Neural crest cell (in vitro differentiated cells): ENCODE measurements around the gene CFL1. TPM values are rescaled to one million over a fixed set of nuclear protein-coding genes. Genes with fewer than 3 reads are reported as not detected.

ENCODE experiments used
- DNase-seq: peaks from one replicate; pipeline ENCODE4 v3.0.0; 2021; ENCODE audit warnings: low read depth, mixed read lengths, low spot score
- H3K27ac Mint-ChIP-seq: one replicate; pipeline ENCODE4 v1.8.0; 2021; ENCODE audit warnings: mild to moderate bottlenecking, mixed read lengths; ENCODE audit not compliant: unreplicated experiment
- H3K27me3 Mint-ChIP-seq: 2 replicates; pipeline ENCODE4 v1.8.0; 2021; ENCODE audit warnings: low read depth, mild to moderate bottlenecking, mixed read lengths
- H3K36me3 Mint-ChIP-seq: 2 replicates; pipeline ENCODE4 v1.8.0; 2021; ENCODE audit warnings: low read depth, mild to moderate bottlenecking, mixed read lengths
- H3K4me1 Mint-ChIP-seq: 2 replicates; pipeline ENCODE4 v1.8.0; 2021; ENCODE audit warnings: mixed read lengths
- H3K4me3 Mint-ChIP-seq: one replicate; pipeline ENCODE4 v1.8.0; 2021; ENCODE audit warnings: mild to moderate bottlenecking, mixed read lengths
- H3K9me3 Mint-ChIP-seq: 2 replicates; pipeline ENCODE4 v1.8.0; 2021; ENCODE audit warnings: mixed read lengths
- total RNA-seq: library from RNA; stranded (reverse); gene quantifications from 2 replicates; pipeline ENCODE4 v1.2.1, GENCODE V29; 2021
- TF ChIP-seq, protein P1 (sequence below): fragments of 200-600 bp; sonication (generic); conservative IDR thresholded peaks from 2 replicates; pipeline ENCODE4 v1.5.0; 2021; ENCODE audit warnings: antibody characterized with exemption, mild to moderate bottlenecking

The CFL1 gene
- total RNA-seq, 1 donor from 2014 or later, result 1,437 TPM

DNA sequence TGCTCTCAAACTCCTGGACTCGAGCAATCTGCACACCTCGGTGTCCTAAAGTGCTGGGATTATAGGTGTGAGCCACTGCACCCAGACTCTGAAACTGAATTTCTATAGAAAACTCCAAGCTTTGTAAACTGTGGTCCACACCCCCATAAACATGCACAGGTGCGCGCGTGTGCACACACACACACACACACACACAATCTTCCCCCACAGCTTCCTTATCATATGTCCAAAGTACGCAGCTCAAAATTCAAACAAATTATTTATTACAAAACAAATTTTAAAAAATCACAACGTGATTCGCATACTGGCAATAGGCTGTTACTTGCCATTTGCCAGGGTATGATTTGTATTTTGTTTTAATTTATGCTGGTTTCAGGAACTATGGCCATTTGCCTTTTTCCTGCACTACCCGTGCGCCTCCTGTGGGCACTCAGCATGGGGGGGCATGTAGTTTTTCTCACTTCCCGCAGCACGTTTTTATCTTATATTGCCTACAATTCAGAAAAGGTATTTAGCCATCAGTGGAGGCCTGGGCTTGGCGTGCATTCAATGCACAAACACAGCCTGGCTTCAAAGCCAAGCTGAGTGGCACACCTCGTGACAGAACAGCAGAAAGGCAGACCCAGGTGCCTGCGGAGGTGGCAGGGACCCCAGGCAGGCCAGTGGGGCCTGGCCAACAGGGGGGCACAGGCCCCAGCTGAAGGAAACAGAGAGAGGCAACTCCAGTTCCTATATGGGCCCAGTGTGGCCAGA is 35.0 kb downstream of the CFL1 start:
- H3K4me1 Mint-ChIP-seq, result peaks cover 4% of the 10 kb centered on the region
- no peak for DNase-seq
- no peaks in the 10 kb centered on the region for H3K36me3 Mint-ChIP-seq
- TF ChIP-seq, protein P1, sequence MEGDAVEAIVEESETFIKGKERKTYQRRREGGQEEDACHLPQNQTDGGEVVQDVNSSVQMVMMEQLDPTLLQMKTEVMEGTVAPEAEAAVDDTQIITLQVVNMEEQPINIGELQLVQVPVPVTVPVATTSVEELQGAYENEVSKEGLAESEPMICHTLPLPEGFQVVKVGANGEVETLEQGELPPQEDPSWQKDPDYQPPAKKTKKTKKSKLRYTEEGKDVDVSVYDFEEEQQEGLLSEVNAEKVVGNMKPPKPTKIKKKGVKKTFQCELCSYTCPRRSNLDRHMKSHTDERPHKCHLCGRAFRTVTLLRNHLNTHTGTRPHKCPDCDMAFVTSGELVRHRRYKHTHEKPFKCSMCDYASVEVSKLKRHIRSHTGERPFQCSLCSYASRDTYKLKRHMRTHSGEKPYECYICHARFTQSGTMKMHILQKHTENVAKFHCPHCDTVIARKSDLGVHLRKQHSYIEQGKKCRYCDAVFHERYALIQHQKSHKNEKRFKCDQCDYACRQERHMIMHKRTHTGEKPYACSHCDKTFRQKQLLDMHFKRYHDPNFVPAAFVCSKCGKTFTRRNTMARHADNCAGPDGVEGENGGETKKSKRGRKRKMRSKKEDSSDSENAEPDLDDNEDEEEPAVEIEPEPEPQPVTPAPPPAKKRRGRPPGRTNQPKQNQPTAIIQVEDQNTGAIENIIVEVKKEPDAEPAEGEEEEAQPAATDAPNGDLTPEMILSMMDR, result no peak
- H3K27ac Mint-ChIP-seq, result no peak overlapping the region
- H3K27me3 Mint-ChIP-seq, result peaks cover 3% of the 10 kb centered on the region
- H3K4me3 Mint-ChIP-seq, result no peak overlapping the region
- H3K9me3 Mint-ChIP-seq, result no peaks in the 10 kb centered on the region

DNA sequence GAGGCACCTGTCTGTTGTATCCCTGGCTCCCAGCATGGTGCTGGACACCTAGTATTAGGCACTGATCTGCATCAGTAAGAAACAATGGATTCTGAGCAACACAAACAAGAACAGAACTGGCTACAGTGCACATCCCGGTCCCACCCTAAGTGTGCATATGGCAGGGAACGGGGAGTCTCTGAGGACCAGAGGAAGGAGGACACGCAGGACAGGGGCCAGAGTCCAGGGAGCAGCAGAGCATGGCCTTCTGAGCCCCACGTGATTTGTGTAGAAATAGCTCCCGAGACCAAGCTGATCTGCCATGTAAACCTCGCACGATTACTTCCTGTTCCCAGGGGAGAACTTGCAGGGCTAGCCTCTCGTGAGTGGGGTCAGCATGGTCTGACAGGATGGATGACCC is 36.9 kb downstream of the CFL1 start:
- H3K36me3 Mint-ChIP-seq, result no peaks in the 10 kb centered on the region
- no peak overlapping the region for H3K27ac Mint-ChIP-seq
- DNase-seq, result no peak
- TF ChIP-seq, protein P1, result no peak
- H3K9me3 Mint-ChIP-seq, result no peaks in the 10 kb centered on the region
- H3K4me3 Mint-ChIP-seq, result no peak overlapping the region
- peaks cover 15% of the 10 kb centered on the region for H3K4me1 Mint-ChIP-seq
- H3K27me3 Mint-ChIP-seq, result no peaks in the 10 kb centered on the region

DNA sequence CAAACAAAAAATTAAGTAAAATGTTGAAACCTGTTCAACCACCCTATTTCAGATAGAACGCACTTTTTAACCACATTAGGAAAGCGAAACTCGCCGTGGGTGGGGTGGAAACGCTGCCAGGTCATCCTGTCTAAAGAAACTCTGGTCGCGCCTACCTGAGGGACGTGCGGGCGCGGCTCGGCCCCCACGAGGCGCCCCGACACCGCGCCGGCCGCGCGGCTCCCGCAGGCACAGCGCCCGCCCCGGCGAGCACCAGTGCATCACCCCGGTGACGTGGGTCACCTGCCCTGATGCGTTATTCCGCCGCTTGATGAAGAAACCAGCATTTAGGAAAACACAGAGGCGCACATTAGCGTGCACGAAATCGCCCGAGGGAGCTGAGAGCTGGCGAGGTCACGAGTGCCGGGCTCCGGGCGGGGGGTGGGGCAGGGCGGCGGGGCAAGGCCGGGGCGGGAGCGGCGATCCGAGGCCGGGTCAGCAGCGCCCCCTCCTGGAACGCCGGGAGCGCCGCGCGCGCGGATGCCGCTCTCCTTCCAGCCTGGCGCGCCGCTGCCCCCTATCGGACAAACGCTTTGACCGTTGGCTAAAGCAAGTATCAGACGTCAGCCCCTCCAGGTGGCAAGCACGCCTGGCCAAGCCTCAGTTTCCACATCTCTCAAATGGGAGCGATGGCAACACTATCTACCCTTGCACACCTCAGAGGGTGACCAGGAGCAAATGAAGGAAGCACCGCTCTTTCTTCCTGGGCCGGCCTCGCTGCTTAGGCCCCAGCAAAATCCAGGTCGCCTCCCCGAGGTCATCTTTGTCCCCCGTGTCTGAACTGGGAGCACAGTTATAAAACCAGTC is 39.9 kb downstream of the CFL1 start:
- Mint-ChIP-seq H3K27ac (no peak overlapping the region), H3K36me3 (no peaks in the 10 kb centered on the region), H3K4me3 (peak overlapping the region; percentile 82), H3K4me1 (peaks cover 18% of the 10 kb centered on the region), H3K9me3 (no peaks in the 10 kb centered on the region), H3K27me3 (peaks cover 2% of the 10 kb centered on the region)
- DNase-seq, result peak; percentile 100
- TF ChIP-seq, protein P1, result peak; percentile 100

DNA sequence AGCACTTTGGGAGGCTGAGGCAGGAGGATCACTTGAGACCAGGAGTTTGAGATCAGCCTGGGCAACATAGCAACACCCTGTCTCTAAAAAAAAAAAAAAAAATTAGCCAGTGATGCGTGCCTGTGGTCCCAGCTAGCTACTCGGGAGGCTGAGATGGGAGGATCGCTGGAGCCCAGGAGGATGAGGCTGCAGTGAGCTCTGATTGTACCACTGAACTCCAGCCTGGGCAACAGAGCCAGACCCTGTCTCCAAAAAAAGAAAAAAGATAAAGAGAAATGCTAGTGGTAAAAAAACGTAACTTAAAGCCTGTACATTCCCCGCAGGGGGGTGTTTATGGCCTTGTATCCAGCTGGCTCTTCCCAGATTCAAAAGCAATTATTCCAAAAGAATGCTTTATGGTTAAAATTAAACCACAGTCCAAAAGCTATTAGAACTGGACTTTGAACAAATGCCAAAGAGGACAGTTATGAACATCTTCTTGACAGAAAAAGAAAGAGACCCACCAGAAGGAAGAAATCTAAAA is 40.6 kb downstream of the CFL1 start:
- Mint-ChIP-seq H3K27ac (no peak overlapping the region), H3K4me3 (peak overlapping the region; percentile 82), H3K9me3 (no peaks in the 10 kb centered on the region)

DNA sequence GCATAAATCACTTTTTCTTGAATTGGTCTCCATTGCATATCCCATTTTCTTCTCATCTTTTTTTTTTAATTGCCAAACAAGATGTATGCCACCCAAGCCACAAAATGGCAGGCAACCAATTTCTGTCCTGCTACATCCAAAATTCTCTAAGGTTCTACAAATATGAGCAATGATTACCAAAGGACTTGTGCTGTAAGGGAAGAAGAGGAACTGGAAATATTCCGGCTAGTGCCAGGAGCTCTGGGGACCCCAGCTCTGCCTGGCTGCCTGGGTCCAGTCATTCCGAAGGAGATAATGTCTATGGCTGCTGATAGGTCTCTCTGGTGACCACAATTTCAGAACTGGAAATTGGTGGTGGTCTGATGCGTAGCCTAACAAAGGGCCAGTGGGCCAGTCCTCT is 41.3 kb downstream of the CFL1 start:
- no peaks in the 10 kb centered on the region for H3K36me3 Mint-ChIP-seq
- no peak for DNase-seq
- no peaks in the 10 kb centered on the region for H3K9me3 Mint-ChIP-seq
- TF ChIP-seq, protein P1, result no peak
- peak overlapping the region; percentile 82 for H3K4me3 Mint-ChIP-seq
- peaks cover 7% of the 10 kb centered on the region for H3K27me3 Mint-ChIP-seq
- H3K27ac Mint-ChIP-seq, result no peak overlapping the region
- H3K4me1 Mint-ChIP-seq, result peaks cover 18% of the 10 kb centered on the region

More for the DNA sequence above, 40.6 kb downstream of the CFL1 start:
- DNase-seq, result no peak
- Mint-ChIP-seq H3K36me3 (no peaks in the 10 kb centered on the region), H3K27me3 (peaks cover 4% of the 10 kb centered on the region), H3K4me1 (peaks cover 18% of the 10 kb centered on the region)
- TF ChIP-seq, protein P1, result no peak
